ENCODE measurements around the gene SLC1A2.

GRCh38 chr11:35335226-35335625 lies 84.1 kb downstream of the SLC1A2 start:
- TF ChIP-seq CTCF (IDR thresholded peaks at IDR 0.05): no peak
- TF ChIP-seq POLR2A (IDR thresholded peaks at IDR 0.05): no peak
